ENCODE data around the gene COX17.

The COX17 gene

DNA sequence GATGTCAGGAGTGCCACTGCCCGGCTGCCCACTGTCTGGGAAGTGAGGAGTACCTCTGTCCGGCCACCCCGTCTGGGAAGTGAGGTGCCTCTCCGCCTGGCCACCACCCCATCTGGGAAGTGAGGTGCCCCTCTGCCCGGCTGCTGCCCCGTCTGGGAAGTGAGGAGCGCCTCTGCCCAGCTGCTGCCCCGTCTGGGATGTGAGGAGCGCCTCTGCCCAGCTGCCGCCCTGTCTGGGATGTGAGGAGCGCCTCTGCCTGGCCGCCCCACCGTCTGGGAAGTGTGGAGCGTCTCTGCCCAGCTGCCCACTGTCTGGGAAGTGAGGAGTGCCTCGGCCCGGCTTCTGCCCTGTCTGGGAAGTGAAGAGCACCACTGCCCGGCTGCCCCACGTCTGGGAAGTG is 3.3 kb downstream of the COX17 start:
- no peak overlapping the region for H3K27ac ChIP-seq (ENCODE audit: low read depth, low read length, severe bottlenecking)
- peaks cover 30% of the 10 kb centered on the region for H3K36me3 ChIP-seq (ENCODE audit: control insufficient read depth, insufficient read depth, low read length)
- H3K4me1 ChIP-seq (ENCODE audit: control insufficient read depth, insufficient read depth, low read length, poor library complexity, severe bottlenecking): peaks cover 3% of the 10 kb centered on the region
- no peak overlapping the region for H3K4me3 ChIP-seq (ENCODE audit: extremely low read depth, insufficient read depth, low read length, poor library complexity, severe bottlenecking)
- no peaks in the 10 kb centered on the region for H3K9me3 ChIP-seq (ENCODE audit: control insufficient read depth, low read length)
- 93 to 99% methylated on average over 13 to 14 of the region's 18 CpGs for WGBS, 2 experiments (ENCODE audit: insufficient coverage in 2 of 2)

DNA sequence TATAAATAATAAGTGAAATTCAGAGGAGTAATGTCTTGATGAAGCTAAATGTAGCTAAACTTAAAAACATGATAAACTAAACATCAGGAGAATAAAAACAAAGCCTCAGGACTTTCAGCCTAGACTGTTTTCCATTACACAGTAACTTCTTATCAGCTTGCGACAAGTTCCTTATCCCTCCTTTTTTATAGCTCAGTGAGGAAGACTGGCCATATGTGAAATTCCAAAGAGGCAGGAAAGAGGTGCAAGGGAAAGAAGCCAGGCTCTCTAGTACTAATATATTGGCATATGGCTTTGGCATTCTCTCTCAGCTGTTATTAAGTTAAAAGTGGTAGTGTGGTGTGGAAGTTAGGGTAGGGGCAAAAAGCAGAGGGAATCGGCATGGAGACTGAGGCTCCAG is 4.4 kb downstream of the COX17 start:
- no peak overlapping the region for H3K27ac ChIP-seq (ENCODE audit: low read depth, low read length, severe bottlenecking)
- 100% methylated on average over 1 of the region's 2 CpGs for WGBS, 2 experiments (ENCODE audit: insufficient coverage in 2 of 2)
- no peak overlapping the region for H3K4me3 ChIP-seq (ENCODE audit: extremely low read depth, insufficient read depth, low read length, poor library complexity, severe bottlenecking)
- H3K9me3 ChIP-seq (ENCODE audit: control insufficient read depth, low read length): no peaks in the 10 kb centered on the region
- peaks cover 3% of the 10 kb centered on the region for H3K4me1 ChIP-seq (ENCODE audit: control insufficient read depth, insufficient read depth, low read length, poor library complexity, severe bottlenecking)
- H3K36me3 ChIP-seq (ENCODE audit: control insufficient read depth, insufficient read depth, low read length): peaks cover 36% of the 10 kb centered on the region

DNA sequence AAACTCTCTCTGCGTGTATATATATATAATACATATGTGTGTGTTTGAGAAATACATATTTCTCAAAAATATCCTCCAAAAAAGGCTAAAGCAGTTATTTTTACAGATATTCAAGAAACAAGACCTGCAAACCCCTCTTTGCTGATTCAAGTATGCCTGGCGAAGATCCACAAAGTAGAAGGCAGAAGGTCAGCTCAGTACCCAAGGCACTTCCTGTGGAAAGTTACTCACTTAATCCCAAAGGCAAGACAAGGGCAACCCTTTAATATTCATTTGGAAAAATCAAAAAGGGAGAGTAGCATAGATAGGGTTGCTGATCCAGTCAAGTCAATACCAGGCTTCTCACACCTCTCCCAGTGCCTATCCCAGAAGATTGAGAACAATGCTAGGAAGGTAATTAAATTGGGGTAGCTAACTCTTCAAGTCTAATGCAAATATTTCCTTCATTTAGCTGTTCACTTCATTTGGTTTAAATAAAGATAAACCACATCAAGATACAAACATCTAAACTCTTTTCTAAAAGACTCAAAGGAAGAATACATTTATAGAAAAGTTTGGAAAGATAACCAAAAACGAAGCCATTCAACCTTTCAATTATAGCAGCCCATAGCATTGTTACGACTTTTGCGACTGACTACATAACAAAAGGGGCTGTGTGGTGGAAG is 7.2 kb downstream of the COX17 start:
- peaks cover 34% of the 10 kb centered on the region for H3K36me3 ChIP-seq (ENCODE audit: control insufficient read depth, insufficient read depth, low read length)
- H3K27ac ChIP-seq (ENCODE audit: low read depth, low read length, severe bottlenecking): no peak overlapping the region
- no peaks in the 10 kb centered on the region for H3K9me3 ChIP-seq (ENCODE audit: control insufficient read depth, low read length)
- 100% methylated on average over 1 of the region's 5 CpGs for WGBS, 2 experiments (ENCODE audit: insufficient coverage in 2 of 2)
- peaks cover 9% of the 10 kb centered on the region for H3K4me1 ChIP-seq (ENCODE audit: control insufficient read depth, insufficient read depth, low read length, poor library complexity, severe bottlenecking)
- H3K4me3 ChIP-seq (ENCODE audit: extremely low read depth, insufficient read depth, low read length, poor library complexity, severe bottlenecking): no peak overlapping the region

DNA sequence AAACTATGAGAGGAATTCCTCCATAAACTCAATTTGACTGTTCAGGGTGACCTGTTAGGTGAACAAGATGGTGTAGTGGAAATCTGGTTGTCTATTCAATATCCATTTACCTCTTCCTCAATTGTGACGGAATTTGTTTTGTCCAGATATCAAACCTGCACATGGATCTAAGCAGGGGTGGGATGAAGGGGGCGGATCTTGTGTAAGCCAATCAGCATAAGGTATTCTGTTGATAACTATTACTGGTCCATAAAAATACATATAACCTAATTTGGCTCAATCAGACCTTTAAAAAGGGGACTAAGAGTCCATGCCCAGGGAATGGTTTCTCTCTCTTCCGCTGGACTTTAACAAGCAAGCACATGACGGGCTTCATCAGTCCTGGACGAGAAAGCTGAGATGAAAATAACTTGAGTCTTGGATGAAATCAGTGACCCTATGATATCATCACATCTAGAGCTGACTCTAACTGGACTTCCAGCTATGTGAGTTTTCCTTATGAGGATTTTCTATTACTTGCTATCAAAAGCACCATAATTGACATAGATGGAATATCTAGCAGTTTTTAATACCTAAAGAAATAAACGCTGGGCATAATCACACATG is 11.1 kb downstream of the COX17 start:
- 94% methylated on average over 3 of the region's 6 CpGs; no CpG with 5 or more reads in 1 of the 2 experiments for WGBS, 2 experiments (ENCODE audit: insufficient coverage in 2 of 2)
- Histone ChIP-seq H3K9me3 (ENCODE audit: control insufficient read depth, low read length) (no peaks in the 10 kb centered on the region), H3K4me1 (ENCODE audit: control insufficient read depth, insufficient read depth, low read length, poor library complexity, severe bottlenecking) (peaks cover 9% of the 10 kb centered on the region), H3K27ac (ENCODE audit: low read depth, low read length, severe bottlenecking) (no peak overlapping the region), H3K4me3 (ENCODE audit: extremely low read depth, insufficient read depth, low read length, poor library complexity, severe bottlenecking) (no peak overlapping the region), H3K36me3 (ENCODE audit: control insufficient read depth, insufficient read depth, low read length) (peaks cover 7% of the 10 kb centered on the region)

DNA sequence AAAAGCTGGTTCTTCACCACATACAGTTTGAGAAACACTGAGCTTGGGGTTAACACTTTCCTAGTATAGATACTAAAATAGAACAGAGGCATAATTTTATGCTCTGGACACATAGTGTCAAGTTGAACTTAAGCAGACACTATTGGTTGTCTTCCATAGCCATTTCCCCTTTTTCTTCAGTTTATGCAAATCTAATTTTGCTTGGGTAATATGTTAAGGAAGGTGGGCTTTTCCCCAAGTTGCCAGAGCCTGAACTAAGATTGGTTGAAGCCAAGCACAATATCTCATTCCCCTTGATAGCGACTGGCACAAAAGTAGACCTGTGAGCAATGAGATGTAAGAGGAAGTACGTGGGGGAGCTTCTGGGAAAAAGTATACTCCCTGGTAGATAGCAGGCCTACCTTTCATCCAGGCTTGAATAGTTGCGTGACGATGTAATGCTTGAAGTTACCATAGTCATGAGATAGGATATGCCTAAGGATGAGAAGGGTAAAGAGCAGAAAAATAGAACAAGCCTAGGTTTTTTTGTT is 12.3 kb downstream of the COX17 start:
- no peak overlapping the region for H3K4me3 ChIP-seq (ENCODE audit: extremely low read depth, insufficient read depth, low read length, poor library complexity, severe bottlenecking)
- H3K27ac ChIP-seq (ENCODE audit: low read depth, low read length, severe bottlenecking): no peak overlapping the region
- H3K9me3 ChIP-seq (ENCODE audit: control insufficient read depth, low read length): no peaks in the 10 kb centered on the region
- peaks cover 8% of the 10 kb centered on the region for H3K4me1 ChIP-seq (ENCODE audit: control insufficient read depth, insufficient read depth, low read length, poor library complexity, severe bottlenecking)
- H3K36me3 ChIP-seq (ENCODE audit: control insufficient read depth, insufficient read depth, low read length): peaks cover 5% of the 10 kb centered on the region
- 91 to 92% methylated on average over 3 to 4 of the region's 4 CpGs for WGBS, 2 experiments (ENCODE audit: insufficient coverage in 2 of 2)

DNA sequence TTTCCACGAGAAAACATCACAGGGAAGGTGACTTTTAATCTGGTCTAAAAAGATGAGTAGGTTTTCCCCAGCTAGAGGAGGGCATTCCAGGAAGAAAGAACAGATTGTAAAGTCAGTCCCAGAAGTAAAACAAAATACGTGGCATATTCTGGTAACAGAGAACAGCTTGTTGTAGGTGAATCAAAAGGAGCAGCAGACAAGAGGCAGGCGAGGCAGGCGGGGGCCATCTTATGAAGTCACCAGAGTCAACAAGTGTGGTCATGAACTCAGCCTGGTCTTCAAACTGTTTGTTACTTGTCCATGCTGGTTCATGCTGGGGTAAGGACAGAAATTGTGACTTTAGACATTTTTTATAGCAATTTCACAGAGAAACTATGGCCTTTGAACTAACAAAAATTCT is 12.8 kb downstream of the COX17 start:
- Histone ChIP-seq H3K9me3 (ENCODE audit: control insufficient read depth, low read length) (no peaks in the 10 kb centered on the region), H3K4me1 (ENCODE audit: control insufficient read depth, insufficient read depth, low read length, poor library complexity, severe bottlenecking) (peaks cover 6% of the 10 kb centered on the region), H3K27ac (ENCODE audit: low read depth, low read length, severe bottlenecking) (no peak overlapping the region), H3K36me3 (ENCODE audit: control insufficient read depth, insufficient read depth, low read length) (peaks cover 5% of the 10 kb centered on the region), H3K4me3 (ENCODE audit: extremely low read depth, insufficient read depth, low read length, poor library complexity, severe bottlenecking) (no peak overlapping the region)
- WGBS, 2 experiments (ENCODE audit: insufficient coverage in 2 of 2): 91 to 95% methylated on average over 3 to 4 of the region's 4 CpGs

DNA sequence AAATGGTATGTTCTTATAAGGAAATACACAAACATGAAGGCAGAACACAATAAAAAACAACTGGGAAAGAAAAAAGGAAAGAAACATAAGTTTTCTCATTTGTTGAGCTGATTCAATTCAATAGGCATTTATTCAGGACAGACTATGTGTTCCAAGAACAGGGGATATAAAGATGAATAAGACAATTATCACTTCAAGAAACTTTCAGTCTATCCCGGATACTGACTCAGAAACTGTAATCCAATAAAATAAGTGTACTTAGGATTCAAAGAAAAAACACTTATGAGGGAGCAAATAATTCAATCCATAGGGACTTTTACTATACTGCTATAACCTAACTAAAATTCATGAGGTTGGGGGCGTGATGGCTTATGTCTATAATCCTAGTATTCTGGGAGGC is 13.3 kb downstream of the COX17 start:
- Histone ChIP-seq H3K27ac (ENCODE audit: low read depth, low read length, severe bottlenecking) (no peak overlapping the region), H3K36me3 (ENCODE audit: control insufficient read depth, insufficient read depth, low read length) (peaks cover 5% of the 10 kb centered on the region), H3K9me3 (ENCODE audit: control insufficient read depth, low read length) (no peaks in the 10 kb centered on the region), H3K4me1 (ENCODE audit: control insufficient read depth, insufficient read depth, low read length, poor library complexity, severe bottlenecking) (peaks cover 6% of the 10 kb centered on the region), H3K4me3 (ENCODE audit: extremely low read depth, insufficient read depth, low read length, poor library complexity, severe bottlenecking) (no peak overlapping the region)
- WGBS, 2 experiments (ENCODE audit: insufficient coverage in 2 of 2): no CpG with 5 or more reads among the region's 2 CpGs

DNA sequence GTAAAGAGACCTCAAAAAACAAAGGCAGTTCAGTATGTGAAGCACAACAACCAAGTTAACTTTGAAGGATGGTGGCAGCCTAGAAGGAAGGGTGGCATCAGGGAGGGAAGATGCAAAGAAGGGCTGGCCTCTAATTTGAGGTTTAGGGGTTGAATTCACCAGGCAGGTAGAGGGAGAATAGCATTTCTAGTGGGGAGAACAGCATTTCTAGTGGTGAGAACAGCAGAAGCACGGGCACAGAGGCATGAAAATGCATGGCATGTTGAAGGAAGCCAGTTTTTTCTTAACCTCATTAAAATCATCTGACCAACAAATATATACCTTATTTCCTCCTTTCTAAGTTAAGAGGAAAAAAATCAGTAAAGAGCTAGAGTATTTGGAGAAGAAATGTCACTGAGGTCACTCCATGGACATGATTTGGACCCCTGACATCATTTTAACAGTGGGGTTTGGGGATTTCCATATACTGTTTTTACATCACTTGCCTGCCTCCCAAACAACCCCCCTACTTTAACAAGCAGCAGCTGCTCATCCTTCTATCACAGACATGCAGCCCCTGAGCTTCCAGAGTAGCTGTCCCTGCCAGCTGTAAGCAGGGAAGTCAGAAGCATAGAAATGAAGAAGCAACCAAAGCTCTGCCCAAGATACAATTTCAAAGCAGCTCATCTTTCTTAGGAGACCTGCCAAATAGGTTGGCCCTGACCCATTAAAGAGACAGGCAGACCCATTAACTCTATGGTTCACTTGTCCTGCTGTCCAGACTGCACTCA is 14.4 kb downstream of the COX17 start:
- WGBS, 2 experiments (ENCODE audit: insufficient coverage in 2 of 2): 63% methylated on average over 1 of the region's 1 CpG; no CpG with 5 or more reads in 1 of the 2 experiments
- H3K27ac ChIP-seq (ENCODE audit: low read depth, low read length, severe bottlenecking): no peak overlapping the region

DNA sequence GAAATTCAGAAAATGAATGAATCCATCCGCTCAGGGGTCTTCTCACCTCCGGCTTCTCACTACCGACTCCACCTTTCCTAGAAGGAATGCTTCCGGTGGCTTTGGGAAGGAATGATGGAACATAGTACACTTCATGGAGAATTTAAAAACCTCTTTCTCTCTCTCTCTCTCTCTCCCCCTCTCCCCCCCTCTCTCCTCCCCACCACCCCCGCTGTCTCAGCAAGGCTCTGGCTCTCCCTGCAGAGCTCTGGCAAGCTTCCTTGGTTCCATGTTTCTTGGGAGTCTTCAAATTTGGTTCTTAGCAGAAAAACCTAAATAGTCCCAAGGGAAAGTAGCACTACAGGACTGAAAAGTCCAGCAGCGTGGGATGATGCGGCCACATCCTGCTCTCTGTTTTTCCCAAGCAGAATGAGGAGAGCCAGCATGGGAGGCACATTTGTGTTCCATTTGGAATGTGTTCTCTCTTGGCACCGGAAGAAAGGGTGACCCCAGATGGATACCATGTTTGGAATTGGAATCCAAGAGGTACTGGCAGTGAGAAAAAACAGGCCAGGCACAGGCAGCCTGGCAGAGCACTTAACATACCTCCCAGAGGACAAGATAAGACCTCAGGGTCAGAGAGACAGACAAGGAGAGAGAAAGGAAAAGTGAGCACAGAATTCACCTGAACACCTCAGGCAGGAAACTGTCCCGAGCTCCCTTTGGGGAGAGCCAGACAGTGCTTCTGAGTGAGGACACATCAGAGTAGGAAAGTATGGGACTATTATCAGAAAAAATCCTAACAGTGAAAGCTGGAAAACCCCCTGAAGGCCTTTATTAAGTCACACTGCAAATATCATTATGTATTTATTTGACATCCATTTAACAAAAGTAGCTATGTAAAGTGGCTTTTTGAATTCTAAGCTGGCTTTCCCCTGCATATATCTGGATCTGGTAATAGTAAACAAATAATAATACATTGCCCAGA is 16.4 kb downstream of the COX17 start, which contains the start of gene POPDC2:
Gene POPDC2 (minus strand): TSS at position 116 of the 967 bp plus-strand sequence. CDS start 166 bp downstream, outside the sequence.
- H3K4me3 ChIP-seq (ENCODE audit: extremely low read depth, insufficient read depth, low read length, poor library complexity, severe bottlenecking): no peak within 1 kb of the TSS
- H3K36me3 ChIP-seq (ENCODE audit: control insufficient read depth, insufficient read depth, low read length): no peaks in the 10 kb centered on the region
- H3K4me1 ChIP-seq (ENCODE audit: control insufficient read depth, insufficient read depth, low read length, poor library complexity, severe bottlenecking): peaks cover 5% of the 10 kb centered on the region
- H3K27ac ChIP-seq (ENCODE audit: low read depth, low read length, severe bottlenecking): peak within 1 kb of the TSS; percentile 62
- WGBS, 2 experiments (ENCODE audit: insufficient coverage in 2 of 2): 81 to 92% methylated on average over 6 to 8 of the region's 9 CpGs
- no peaks in the 10 kb centered on the region for H3K9me3 ChIP-seq (ENCODE audit: control insufficient read depth, low read length)

More for the DNA sequence above, 14.4 kb downstream of the COX17 start:
- Histone ChIP-seq H3K9me3 (ENCODE audit: control insufficient read depth, low read length) (no peaks in the 10 kb centered on the region), H3K4me3 (ENCODE audit: extremely low read depth, insufficient read depth, low read length, poor library complexity, severe bottlenecking) (no peak overlapping the region), H3K4me1 (ENCODE audit: control insufficient read depth, insufficient read depth, low read length, poor library complexity, severe bottlenecking) (peaks cover 6% of the 10 kb centered on the region), H3K36me3 (ENCODE audit: control insufficient read depth, insufficient read depth, low read length) (no peaks in the 10 kb centered on the region)
